Fibroblast of the conjunctiva (primary cell): ENCODE measurements around the gene RASL10A.

ENCODE experiments used
- DNase-seq: peaks from one replicate; pipeline ENCODE4 v3.0.0-alpha.2; 2010; ENCODE audit warnings: low read depth

The RASL10A gene

DNA sequence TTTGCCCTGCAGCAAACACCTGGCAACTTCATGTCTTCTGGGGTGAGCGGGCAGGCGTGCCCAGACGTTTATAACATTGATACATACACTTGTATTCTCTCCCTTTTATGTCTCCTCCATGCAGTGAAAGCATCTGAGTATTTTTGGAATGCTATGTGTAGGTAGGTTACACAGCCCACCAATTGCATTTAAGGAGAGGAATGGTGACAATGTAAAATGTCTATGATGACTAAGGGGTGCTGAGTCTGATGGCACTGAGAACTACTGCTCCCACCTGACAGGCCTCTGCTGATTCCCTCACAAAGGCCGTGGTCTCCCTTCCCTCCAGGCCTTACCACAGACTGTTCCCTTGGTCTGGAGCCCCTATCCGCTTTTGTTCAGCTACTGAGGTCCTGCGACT is 22.9 kb upstream of the RASL10A start:
- DNase-seq: no peak

DNA sequence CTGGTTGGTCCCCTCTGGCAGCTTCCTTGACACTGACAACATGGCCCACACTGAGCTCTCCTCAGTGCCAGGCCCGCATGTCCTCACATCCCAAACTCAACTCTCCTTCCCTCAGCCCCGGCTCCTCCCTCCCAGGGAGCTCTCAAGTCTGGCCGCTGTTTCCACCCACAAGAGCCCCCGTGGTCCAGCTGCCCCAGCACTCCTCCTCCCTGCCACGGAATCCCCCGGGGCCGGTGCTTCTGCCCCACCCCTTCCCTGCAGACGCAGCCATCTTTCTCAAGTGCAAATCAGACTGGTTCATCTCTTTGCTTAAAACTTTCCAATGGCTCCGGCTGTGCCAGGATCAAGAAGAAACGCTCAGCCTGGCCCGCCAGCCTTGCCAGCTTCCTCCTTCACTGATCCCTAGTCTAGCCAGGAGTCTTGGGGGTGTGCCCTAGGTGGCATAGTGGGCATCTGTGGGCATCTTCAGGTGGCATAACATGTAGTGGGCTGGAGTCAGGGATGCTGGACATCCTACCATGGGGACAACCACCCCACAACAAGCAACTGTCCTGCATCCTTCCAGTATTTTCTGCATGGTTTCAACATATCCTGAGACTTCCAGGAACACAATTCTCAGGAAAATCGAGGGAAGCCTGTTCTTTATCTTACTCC is 22.3 kb upstream of the RASL10A start:
- DNase-seq: no peak

DNA sequence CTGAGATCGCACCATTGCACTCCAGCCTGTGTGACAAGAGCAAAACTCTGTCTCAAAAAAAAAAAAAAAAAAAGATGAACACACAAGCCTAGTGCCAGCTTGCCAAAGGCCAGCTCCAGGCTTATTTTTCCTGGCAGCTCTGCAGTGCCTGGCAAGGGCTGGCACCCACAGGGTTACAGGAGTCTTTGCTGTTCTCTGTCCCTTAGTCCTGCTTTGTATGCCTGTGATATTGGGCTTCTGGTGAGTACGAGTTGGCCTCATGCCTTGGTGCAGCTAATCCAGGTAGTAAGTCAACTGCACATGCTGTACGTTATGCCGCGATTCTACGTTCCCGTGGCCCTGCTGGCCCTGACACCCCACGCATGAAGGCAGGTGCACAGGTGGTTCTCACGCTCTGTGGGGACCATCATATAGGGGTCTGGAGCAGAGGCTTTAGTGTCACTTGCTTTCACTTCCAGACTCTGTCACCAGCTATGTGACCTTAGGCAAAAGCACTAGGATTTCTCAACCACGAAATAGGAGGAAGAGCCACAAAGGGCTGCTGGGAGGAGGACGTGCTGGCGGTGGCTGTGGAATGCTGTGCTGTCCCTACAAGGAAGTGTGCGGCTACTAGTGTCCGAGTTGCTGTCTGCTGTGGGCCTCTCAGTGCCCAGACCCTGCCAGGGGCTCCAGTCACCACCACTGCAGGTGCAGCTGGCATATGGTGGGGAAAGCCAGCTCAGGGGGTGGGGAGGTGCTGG is 21.4 kb upstream of the RASL10A start:
- DNase-seq: no peak

DNA sequence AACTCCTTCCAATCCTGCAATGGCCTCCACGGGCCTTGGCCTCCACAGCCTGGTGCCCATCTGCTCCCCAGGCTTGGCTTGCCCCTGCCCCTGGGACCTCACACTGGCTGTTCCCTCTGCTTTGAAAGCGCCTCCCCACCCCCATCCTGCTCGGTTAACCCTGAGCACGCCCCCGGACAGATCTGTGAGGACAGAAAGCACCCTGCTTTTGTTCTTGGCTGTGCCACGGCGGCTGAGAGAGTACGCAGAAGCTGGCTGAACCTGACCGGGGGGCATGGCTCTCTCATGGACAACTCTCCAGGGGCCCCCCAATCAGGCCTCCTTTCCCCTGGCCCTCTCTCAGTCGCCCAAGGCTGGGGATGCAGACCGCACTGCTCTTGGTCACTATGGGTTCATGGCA is 20.2 kb upstream of the RASL10A start:
- DNase-seq: no peak

DNA sequence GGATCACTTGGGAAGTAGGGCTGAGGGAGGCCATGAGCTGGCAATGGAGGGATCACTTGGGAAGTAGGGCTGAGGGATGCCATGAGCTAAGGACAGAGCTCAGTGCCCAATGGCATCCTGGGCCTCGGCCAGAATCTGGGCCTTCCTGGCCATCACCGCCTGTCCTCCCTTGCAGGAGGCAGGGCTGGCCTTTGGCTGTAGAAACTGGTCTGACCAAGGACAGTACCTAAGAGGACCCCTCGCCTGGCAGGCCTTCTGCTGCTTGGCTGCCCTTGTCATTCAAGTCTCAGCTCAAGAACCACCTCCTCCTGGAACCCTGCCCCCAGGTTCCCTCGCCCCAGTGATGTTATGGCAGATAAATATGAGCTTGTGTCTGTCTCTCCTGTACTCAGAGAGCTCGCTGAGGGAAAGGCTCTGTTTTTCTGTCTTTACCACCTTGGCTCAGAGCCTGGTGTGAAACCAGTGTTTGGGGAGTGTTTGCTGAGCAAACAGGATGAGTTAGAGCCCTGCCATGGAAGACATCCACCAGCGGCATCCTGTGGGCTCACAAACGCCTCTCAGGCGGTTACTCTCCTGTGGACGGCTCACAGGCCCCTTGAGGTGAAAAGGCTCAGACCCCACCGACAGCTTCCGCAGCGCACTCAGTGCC is 19.3 kb upstream of the RASL10A start:
- no peak for DNase-seq

DNA sequence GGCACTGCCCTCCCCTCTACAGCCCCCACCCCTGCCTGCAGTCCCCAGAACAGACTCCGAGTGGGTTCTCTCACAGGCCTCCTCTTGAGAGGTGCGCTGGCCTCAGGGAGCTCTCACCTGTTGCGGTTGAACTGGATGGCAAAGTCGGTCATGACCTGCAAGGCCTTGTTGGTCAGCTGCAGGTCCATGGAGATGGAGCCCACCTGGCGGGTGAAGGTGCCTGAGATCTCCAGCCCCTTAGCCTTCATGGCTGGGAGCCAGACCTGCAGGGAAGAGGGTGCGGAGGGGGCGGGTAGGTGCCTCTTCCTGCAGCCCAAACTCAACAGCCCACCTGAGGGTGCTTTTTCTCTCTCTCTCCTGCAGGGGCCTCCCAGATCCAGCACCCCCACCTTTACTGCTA is 18.7 kb upstream of the RASL10A start:
- no peak for DNase-seq

DNA sequence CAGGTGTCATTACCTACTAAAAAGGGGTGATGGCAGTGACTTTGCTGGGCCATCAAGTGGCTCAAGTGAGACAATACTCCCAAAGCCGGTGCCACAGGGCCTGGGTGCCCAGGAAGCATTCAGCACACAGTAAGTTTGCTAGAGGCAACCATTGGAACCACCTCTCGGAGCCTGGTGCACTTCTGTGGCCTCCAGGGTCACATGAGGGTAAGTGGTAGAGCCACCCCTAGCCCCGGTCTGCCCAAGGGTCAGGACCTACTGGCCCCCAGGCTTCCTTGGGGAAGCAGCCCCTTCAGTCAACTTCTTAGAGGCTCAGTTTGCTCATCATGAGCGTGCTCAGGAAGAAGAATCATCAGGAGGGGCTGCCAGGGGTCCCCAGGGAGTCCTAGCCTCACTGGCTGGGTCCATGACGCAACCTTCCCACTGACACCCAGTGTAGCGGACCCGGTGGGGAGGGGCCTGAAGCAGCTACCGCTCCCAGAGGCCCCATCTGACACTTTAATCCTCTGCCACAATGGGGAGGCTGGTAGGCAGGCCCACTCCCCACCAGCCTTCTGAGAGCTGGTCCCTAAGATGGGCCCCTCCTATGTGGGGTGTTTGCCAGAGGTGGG is 17.5 kb upstream of the RASL10A start:
- no peak for DNase-seq

DNA sequence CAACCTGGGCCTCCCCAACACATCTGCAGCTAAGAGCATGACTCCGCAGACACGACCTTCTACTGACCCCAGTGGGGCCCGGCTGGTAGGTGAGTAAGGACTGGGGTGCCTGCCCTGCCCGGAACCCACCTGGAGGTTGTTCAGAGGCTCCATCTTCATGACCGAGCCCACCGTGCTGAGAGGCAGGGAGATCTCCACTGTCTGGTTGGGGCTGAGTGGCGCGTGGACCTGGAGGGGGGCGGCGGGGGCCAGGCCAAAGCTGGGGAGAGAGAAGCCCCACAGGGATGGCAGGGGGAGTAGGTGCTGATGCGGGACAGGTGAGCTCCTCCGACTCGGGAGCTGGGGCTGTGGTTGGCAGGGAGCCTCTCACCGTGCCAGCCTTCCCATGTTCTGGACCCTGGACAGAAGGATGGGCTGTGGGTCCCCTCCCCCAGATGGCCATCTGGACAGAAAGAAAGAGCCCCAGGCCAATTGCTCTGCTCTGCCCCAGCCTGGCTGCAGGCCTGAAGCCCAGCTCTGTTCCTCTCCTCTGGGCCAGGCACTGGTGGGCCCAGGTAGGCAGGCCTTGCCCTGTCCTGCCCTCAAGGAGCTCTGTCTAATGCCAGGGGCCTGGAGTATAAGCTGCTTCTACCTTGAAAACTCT is 16.3 kb upstream of the RASL10A start:
- DNase-seq: no peak

DNA sequence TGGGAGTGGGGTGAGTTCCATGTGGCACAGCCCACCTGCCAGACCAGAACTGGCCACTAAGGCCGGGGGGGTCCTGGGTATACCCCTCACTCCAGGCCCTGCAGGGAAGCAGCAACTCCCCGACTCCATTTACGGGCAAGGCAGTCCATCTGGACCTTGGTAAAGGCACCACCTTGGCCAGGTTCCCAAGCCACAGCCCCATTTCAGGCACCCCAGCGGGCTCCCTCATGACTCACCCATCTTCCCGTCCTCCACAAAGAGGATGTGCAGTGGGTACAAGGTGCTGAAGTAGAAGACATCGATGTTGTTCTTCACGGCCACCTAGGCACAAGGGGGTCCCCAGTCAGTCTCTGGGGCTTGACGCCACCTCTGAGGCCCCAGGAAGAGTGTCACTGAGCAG is 15.7 kb upstream of the RASL10A start:
- no peak for DNase-seq

DNA sequence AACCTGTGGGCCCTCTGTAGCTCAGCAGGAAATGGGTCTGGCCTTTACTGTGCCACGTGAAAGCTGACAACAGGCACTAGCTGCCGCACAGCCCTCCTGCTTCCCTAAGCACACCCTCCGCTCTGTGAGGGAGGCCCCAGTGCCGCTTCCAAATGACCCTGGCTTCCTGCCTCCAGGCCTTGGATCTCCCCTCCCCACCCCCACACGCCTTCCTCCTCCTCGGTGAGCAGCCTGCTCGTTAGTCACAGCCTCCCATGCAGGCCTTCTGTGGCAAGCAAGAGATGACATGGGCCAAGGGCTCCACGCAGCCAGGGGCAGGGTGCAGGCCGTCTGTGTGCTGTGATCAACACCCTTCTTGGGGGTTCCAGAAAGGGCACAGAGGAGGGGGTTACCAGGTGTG is 15.3 kb upstream of the RASL10A start:
- DNase-seq: no peak

DNA sequence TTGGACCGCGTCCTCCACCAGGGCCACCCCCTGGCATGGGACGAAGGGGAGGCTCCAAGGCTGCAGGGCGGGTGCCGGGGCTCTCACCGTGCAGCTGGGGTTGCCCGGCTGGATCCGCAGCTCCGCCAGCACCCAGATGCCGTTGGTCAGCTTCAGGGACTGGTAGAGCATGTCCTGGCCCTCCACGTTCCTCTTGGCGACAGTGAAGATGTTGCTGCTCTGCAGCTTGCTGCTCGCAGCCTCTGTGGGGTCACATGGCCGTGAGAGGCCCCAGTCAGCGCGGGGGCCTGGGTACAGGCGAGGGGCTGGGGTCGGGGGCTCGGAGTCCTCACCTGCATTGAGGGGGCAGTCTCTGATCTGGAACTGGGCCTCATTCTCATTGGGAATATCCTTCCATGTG is 14.8 kb upstream of the RASL10A start:
- no peak for DNase-seq

DNA sequence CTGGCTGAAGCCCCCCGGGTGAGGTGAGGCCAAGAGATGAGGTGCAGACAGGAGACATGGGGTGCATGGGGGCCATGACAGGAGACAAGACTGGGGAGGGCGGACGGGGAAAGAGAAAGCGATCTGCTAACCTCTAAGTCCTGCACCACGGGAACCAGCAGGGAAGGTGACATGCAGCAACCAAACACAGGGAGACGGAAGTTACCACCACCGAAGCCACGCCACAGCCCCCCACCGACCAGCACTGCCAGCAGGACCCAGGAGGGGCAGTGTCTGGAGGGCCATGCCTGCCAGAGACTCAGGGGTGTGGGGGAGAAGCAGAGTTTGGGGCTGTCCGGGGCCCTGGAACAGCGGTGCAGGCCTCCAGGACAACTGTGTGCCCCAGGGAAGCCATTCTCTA is 14.1 kb upstream of the RASL10A start:
- no peak for DNase-seq

DNA sequence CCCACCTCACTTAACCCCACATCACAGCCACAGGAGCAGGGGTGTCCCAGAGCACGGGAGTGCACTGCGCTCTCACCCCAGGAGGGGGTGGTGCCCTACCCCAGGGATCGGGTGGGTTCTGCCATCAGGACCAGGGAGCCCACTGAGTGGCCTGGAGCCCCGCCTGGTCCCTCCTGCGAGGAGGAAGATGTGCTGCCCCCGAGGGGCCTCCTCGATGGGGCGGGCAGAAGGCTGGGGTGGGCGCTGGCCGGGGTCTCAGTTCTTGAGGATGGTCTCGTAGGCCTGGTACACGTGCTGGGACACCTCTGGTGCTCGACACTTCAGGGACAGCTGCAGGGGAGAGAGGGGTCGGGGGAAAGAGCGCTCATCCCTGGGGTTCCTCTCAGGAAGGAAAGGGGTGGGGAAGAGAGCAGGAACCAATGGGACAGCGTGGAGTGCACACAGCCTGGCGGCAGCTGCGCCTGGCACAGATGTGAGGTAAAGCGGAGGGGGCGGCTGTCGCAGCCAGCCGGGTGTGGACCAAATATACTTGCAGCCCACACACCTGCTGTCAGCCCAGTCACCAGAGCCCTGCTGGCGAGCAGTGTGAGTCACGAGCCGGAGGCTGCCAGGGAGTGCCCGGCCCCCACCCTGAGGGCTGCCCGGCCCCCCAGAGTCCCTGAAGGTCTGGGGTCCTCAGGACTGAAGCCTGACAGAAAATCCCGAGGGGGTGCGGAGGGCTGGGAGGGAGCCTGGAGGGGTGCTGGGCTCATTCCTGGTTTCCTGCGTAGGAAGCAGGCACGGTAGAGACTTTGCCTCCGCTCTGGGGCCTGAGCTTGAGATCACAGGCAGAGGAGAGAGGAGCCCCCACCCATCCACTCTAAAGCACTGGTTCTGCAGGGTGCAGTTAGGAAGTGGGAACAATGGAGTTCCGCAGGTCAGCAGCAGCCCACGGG is 13.3 kb upstream of the RASL10A start:
- no peak for DNase-seq

DNA sequence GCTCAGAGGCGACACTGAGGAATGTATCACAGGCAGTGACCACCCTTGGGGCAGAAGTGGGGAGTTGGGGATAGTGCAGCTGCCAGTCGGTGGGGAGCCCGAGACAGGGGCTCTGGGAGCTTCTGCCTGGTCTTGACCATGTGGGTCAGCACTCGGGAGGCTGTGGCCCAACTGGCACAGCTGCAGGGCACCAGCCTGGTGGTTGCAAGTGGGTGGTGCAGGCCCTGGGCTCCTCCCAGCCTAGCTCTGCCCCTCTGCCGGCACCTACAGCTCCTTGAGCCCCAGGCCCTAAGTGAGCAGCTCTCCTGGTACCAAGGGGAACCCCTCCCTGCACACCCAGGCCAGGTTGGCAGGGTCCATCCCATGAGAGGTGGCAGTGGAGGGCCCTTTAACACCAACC is 12.6 kb upstream of the RASL10A start:
- DNase-seq: no peak

DNA sequence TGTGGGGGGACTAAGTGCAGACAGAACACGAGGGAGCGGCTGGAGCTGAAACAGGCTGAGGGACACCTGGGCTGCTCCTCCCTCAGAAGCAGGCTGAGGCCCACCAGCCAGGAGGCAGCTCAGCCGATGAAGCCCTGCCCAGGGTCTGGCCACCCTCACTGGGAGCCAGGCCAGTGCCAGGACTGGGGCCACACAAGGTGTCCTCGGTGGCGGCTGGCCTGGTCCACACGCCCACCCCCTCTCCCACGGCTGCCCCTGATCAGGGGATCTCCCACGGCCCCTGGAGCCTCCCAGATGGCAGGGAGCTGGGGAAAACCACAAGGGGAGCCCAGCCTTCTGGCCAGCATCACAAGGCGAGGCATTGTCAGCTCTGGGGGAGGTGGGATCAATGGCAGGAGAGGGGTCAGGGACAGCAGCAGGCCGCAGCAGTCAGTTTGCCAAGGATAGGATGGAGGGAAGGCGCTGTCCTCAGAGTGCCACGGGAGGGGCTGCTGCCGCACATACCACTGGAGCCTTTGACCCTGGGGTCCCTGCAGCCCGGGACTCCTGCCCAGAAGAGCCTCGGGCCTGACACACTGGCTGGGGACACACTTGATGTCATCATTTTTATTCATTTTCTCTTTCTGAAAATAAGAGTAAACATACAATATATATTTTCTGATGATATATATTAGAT is 11.7 kb upstream of the RASL10A start:
- DNase-seq: no peak

DNA sequence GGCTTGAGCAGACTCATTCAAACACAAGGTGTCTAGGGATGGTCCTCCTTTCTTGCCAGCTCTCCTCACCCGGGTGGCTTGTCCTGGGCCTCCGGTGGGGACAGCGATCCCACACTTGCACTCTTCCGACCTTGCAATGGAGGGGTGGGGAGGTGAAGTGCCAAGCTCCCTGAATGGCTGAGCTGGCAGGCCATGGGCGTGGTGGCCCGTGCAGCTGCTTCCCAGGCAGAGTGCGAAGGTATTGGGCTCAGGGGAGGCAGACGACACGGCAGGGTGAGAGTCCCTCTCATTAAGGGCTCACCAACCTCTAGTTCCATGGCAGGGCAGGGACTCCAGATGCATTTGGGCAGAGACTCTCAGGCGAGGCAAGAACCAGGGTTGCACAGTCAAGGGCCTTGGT is 11.0 kb upstream of the RASL10A start:
- DNase-seq: no peak

DNA sequence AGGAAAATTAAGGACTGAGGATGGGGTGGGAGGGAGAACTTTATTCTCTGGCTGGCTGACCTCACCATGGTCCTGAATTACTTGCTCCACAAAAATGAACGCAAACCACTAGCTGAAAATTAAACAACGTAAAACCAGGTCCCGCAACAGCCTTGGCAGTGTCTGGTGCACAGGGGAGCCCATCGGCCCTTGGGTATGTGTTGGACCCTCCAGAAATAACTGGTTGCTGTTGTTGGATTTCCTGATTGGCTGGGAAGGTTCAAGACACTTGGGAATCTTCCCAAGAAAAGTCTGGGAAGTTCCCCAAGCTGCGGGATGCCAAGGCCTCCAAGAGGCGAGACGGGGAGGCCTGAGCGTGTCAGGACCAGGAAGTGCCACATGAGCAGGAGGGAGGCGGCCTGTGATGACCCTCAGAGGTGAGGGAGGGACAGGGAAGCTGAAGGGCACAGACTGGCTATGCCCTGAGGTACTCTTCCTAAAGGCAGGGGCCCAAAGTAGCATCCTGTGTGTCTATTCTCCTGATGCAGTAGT is 10.4 kb upstream of the RASL10A start:
- DNase-seq: no peak

DNA sequence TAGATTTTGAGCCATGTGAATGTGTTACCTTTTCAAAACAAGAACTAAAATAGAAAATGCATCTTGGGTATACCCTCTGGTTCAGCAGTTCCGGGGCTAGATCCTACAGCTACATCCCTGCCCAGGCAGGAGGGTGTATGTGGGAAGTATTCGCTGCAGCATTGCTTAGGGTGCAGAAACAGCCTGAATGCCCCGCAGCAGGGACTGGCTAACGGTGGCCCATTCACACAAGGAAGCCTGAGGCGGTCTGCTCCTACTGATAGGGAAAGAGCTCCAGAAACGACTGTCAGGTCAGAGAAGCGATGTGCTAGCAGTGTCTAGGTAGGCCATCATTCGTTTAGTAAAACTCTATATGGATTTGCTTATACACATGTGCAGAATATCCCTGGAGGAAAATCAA is 9.9 kb upstream of the RASL10A start:
- DNase-seq: no peak

DNA sequence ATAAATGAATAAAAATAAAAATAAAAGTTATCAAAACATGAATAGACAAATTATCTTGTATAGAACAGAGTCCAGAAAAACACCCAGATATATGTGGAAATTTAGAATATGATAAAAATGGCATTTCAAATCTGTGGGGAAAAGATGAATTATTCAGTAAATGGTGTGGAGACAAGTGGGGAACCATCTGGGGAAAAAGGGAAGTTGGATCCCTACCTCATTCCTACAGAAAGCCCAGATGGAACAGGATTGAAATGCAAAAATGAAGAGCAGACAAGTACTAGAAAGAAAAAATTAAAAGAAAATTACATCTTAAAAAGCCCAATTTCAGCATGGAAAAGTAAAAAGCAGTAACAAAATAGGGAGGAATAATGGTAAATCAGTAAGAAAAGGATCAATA is 8.1 kb upstream of the RASL10A start:
- DNase-seq: no peak

DNA sequence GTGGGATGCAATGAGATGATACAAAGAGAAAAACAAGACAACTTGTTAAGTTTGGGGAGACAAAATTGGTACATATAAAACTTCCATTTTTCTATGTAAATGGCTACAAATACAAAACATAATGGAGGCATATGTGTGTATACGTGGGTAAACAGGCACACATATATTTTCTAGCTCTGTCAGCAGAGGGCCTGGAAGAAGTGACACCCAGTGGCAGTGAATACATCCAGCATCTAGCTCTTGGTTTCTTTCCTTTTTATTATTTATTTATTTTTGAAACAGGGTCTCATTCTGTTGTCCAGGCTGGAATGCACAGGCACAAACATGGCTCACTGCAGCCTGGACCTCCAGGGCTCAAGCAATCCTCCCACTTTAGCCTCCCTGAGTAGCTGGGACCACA is 5.0 kb upstream of the RASL10A start:
- DNase-seq: no peak

DNA sequence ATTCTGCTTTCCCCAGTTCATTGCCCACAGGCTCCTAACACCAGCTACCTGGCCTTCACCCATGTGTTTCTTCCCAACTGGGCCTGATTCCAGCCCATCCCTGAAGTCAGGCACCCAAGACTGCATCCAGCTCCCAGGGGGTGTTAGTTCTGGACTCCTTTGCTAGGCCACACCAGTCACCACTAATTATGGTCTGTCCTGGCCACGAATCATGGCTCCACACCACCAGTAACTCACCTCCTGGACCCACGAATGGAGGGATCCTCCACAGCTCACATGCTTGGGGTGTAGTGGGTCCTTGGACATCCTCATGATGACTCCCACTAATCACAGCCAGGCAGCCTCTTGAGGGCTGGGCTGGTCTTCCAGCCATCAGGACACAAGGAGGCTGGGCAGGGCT is 3.6 kb upstream of the RASL10A start:
- no peak for DNase-seq
